NT2/D1 (cell line): Measurements from ENCODE around the gene B3GALT6.

ENCODE experiments used
- SUZ12 ChIP-seq: IDR thresholded peaks from 2 replicates; pipeline ENCODE4 v1.6.1; 2011; ENCODE audit not compliant: insufficient read length, insufficient read depth; ENCODE audit errors: extremely low read depth
- ZNF274 ChIP-seq: IDR thresholded peaks from 2 replicates; pipeline ENCODE4 v1.6.1; 2011; ENCODE audit warnings: mild to moderate bottlenecking, low read depth, low read length

- TF ChIP-seq ZNF274, result no peak
- no peak for TF ChIP-seq SUZ12
Measured at GRCh38 chr1:1270813-1271212, 38.8 kb downstream of the B3GALT6 start.
